Gastroesophageal sphincter (tissue), 3 donors: ENCODE measurements around the gene DSE.

Experiments used
- CTCF ChIP-seq, 4 experiments: fragments of 200-600 bp in 2 of 4; fragments of 450-650 bp in 2 of 4; sonication (generic) in 1 of 4; IDR thresholded peaks; one replicate each; pipeline ENCODE4 v1.5.1; 2017 to 2019; ENCODE audit warnings: antibody characterized with exemption in 4 of 4, mild to moderate bottlenecking in 2 of 4, moderate library complexity in 2 of 4
- POLR2A ChIP-seq, 2 donors: fragments of 450-650 bp; IDR thresholded peaks; one replicate each; pipeline ENCODE4 v1.6.1; 2017; ENCODE audit warnings: antibody characterized with exemption in 2 of 2, mild to moderate bottlenecking in 2 of 2, moderate library complexity in 1 of 2
- POLR2AphosphoS5 ChIP-seq: sonication (generic); formaldehyde crosslinking; IDR thresholded peaks from one replicate; pipeline ENCODE4 v1.6.1; 2017; ENCODE audit warnings: antibody characterized with exemption

GRCh38 chr6:116456106-116456505 is 85.4 kb downstream of the DSE start:
- TF ChIP-seq CTCF (IDR thresholded peaks at IDR 0.05) = no peak
- no peak for TF ChIP-seq POLR2A (IDR thresholded peaks at IDR 0.05)
- no peak for TF ChIP-seq POLR2AphosphoS5
